K562 (cell line): ENCODE data around the gene UBXN11. TPM values are rescaled to one million over a fixed set of nuclear protein-coding genes. Genes with fewer than 3 reads are reported as not detected.
A peak's percentile ranks its signal among the peaks of the same experiment; 100 is the strongest.

Experiments
- ADNP ChIP-seq: fragments of 200-800 bp; sonication (Bioruptor generic); IDR thresholded peaks from 2 replicates; pipeline ENCODE4 v1.6.1; 2016; ENCODE audit warnings: missing genetic modification characterization, missing compliant biosample characterization
- CEBPB ChIP-seq: fragments of 450-650 bp; IDR thresholded peaks from 2 replicates; pipeline ENCODE4 v1.6.1; 2016; ENCODE audit warnings: missing genetic modification characterization, missing compliant biosample characterization
- CHD4 ChIP-seq: fragments of 200-600 bp; sonication (generic); IDR thresholded peaks from 3 replicates; pipeline ENCODE4 v1.6.1; 2012; ENCODE audit warnings: low read depth, mild to moderate bottlenecking, mixed read lengths, low read length, inconsistent platforms; ENCODE audit not compliant: insufficient read depth, insufficient replicate concordance, poor library complexity, severe bottlenecking
- CSDE1 ChIP-seq, 2 experiments: fragments of 450-650 bp; IDR thresholded peaks; 2 replicates each; pipeline ENCODE4 v1.6.1; 2016; ENCODE audit warnings: mild to moderate bottlenecking in 1 of 2
- ELF1 ChIP-seq: fragments of 200-800 bp; sonication (Bioruptor generic); IDR thresholded peaks from 2 replicates; pipeline ENCODE4 v1.6.1; 2016; ENCODE audit warnings: missing genetic modification characterization, missing compliant biosample characterization
- EP400 ChIP-seq: fragments of 450-650 bp; IDR thresholded peaks from 2 replicates; pipeline ENCODE4 v1.6.1; 2017; ENCODE audit warnings: antibody characterized with exemption, mild to moderate bottlenecking, moderate library complexity
- HNRNPL ChIP-seq: fragments of 200-400 bp; formaldehyde crosslinking; IDR thresholded peaks from 2 replicates; pipeline ENCODE4 v1.6.1; 2017; ENCODE audit warnings: low read depth, mild to moderate bottlenecking, low read length
- KDM5B ChIP-seq: fragments of 200-600 bp; sonication (generic); IDR thresholded peaks from 2 replicates; pipeline ENCODE4 v1.6.1; 2012; ENCODE audit warnings: low read depth, mild to moderate bottlenecking, moderate library complexity, low read length, control low read depth, inconsistent platforms; ENCODE audit not compliant: insufficient replicate concordance
- LCOR ChIP-seq: sonication (generic); formaldehyde crosslinking; IDR thresholded peaks from 2 replicates; pipeline ENCODE4 v1.8.0; 2022; ENCODE audit warnings: mild to moderate bottlenecking, missing genetic modification reagents
- MXI1 ChIP-seq: IDR thresholded peaks from 2 replicates; pipeline ENCODE4 v1.6.1; 2011; ENCODE audit warnings: low read depth, mild to moderate bottlenecking, improper control_type of control experiment, low read length
- NEUROD1 ChIP-seq: fragments of 150-350 bp; IDR thresholded peaks from 2 replicates; pipeline ENCODE4 v1.6.1; 2014; ENCODE audit warnings: borderline replicate concordance, low read length, low read depth; ENCODE audit not compliant: partially characterized antibody
- PURB ChIP-seq: sonication (generic); formaldehyde crosslinking; IDR thresholded peaks from 2 replicates; pipeline ENCODE4 v1.9.0; 2021; ENCODE audit warnings: low read depth, mild to moderate bottlenecking, missing genetic modification reagents
- RHOXF2B ChIP-seq: fragments of 250-450 bp; sonication (Bioruptor Pico); conservative IDR thresholded peaks from 2 replicates; pipeline ENCODE4 v1.5.1; 2021
- TAF9B ChIP-seq: fragments of 450-650 bp; IDR thresholded peaks from 2 replicates; pipeline ENCODE4 v1.6.1; 2018; ENCODE audit warnings: mild to moderate bottlenecking; ENCODE audit not compliant: partially characterized antibody
- ZBTB8A ChIP-seq: fragments of 450-650 bp; IDR thresholded peaks from 2 replicates; pipeline ENCODE4 v1.6.1; 2018; ENCODE audit warnings: mild to moderate bottlenecking, moderate library complexity; ENCODE audit not compliant: partially characterized antibody
- ZNF41 ChIP-seq: fragments of 250-450 bp; sonication (Bioruptor Pico); conservative IDR thresholded peaks from 2 replicates; pipeline ENCODE4 v1.4.0; 2020; ENCODE audit warnings: mild to moderate bottlenecking
- ZNF583 ChIP-seq: fragments of 250-450 bp; sonication (Bioruptor Pico); IDR thresholded peaks from 2 replicates; pipeline ENCODE4 v1.4.0; 2020
- polyA plus RNA-seq, 8 experiments: library from polyadenylated mRNA; depleted of rRNA in 4 of 8; stranded (reverse) in 5 of 8; unstranded in 3 of 8; fragments of >200 nt; fragmentation: Nextera tagmentation in 2 of 8; fragmentation: Illumina TruSeq in 1 of 8; extraction: Ambion mirVana in 2 of 8; extraction: Trizol in 1 of 8; gene quantifications; 2 replicates each; pipeline versions ENCODE4 v1.2.1 to v1.2.3, GENCODE V29; 2011 to 2014; ENCODE audit warnings: inconsistent platforms in 1 of 8, missing spikeins in 1 of 8
- total RNA-seq, 7 experiments: library from RNA; depleted of rRNA in 6 of 7; stranded (reverse); fragments of >200 nt in 6 of 7; fragmentation: Illumina TruSeq in 2 of 7; extraction: Trizol in 2 of 7; gene quantifications; 2 replicates each; pipeline versions ENCODE4 v1.2.1 to v1.2.3, GENCODE V29; 2011 to 2021; ENCODE audit warnings: low replicate concordance in 1 of 7
- TF ChIP-seq, protein P1 (sequence below): sonication (generic); formaldehyde crosslinking; IDR thresholded peaks from 2 replicates; pipeline ENCODE4 v1.9.0; 2022; ENCODE audit warnings: mild to moderate bottlenecking, missing genetic modification reagents
- TF ChIP-seq, protein P2 (sequence below): fragments of 450-650 bp; formaldehyde crosslinking; IDR thresholded peaks from 2 replicates; pipeline ENCODE4 v1.4.0; 2020; ENCODE audit warnings: mild to moderate bottlenecking, mixed read lengths
- TF ChIP-seq, protein P3 (sequence below): fragments of 250-450 bp; sonication (Bioruptor Pico); IDR thresholded peaks from 2 replicates; pipeline ENCODE4 v1.4.0; 2020; ENCODE audit warnings: mild to moderate bottlenecking, moderate library complexity, borderline replicate concordance
- TF ChIP-seq, protein P4 (sequence below): fragments of 450-650 bp; IDR thresholded peaks from 2 replicates; pipeline ENCODE4 v1.7.1; 2018; ENCODE audit warnings: mild to moderate bottlenecking, low read depth; ENCODE audit not compliant: partially characterized antibody

The UBXN11 gene
- total and polyA plus RNA-seq, 9 of the 15 experiments (the other 6 are each of a cell fraction or from before 2014, with no cell fraction given) = 0.48 to 34.3 (median 11.3) TPM

- TF ChIP-seq, protein P1, sequence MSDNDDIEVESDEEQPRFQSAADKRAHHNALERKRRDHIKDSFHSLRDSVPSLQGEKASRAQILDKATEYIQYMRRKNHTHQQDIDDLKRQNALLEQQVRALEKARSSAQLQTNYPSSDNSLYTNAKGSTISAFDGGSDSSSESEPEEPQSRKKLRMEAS (CRISPR knock-in tag) = peak; percentile 100
- TF ChIP-seq ELF1 (tag) (no peak), HNRNPL (0 out of 2 replicates have a peak, but pooled peaks have one; percentile 35), NEUROD1 (peak; percentile 95), ADNP (tag) (no peak), KDM5B (peak; percentile 3), ZNF41 (CRISPR knock-in tag) (no peak), MXI1 (peak; percentile 61; the same call in 1 of the 2 replicates), ZBTB8A (no peak), CEBPB (peak; percentile 89), RHOXF2B (CRISPR knock-in tag) (no peak), CSDE1 (IDR thresholded peaks at IDR 0.05) (no peak), CHD4 (peak; percentile 70), LCOR (CRISPR knock-in tag) (peak; percentile 95), TAF9B (no peak), PURB (CRISPR knock-in tag) (no peak), EP400 (peak; percentile 86), ZNF583 (CRISPR knock-in tag) (no peak)
- TF ChIP-seq, protein P2, sequence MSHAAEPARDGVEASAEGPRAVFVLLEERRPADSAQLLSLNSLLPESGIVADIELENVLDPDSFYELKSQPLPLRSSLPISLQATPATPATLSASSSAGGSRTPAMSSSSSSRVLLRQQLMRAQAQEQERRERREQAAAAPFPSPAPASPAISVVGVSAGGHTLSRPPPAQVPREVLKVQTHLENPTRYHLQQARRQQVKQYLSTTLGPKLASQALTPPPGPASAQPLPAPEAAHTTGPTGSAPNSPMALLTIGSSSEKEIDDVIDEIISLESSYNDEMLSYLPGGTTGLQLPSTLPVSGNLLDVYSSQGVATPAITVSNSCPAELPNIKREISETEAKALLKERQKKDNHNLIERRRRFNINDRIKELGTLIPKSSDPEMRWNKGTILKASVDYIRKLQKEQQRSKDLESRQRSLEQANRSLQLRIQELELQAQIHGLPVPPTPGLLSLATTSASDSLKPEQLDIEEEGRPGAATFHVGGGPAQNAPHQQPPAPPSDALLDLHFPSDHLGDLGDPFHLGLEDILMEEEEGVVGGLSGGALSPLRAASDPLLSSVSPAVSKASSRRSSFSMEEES (CRISPR knock-in tag) = no peak
- TF ChIP-seq, protein P3, sequence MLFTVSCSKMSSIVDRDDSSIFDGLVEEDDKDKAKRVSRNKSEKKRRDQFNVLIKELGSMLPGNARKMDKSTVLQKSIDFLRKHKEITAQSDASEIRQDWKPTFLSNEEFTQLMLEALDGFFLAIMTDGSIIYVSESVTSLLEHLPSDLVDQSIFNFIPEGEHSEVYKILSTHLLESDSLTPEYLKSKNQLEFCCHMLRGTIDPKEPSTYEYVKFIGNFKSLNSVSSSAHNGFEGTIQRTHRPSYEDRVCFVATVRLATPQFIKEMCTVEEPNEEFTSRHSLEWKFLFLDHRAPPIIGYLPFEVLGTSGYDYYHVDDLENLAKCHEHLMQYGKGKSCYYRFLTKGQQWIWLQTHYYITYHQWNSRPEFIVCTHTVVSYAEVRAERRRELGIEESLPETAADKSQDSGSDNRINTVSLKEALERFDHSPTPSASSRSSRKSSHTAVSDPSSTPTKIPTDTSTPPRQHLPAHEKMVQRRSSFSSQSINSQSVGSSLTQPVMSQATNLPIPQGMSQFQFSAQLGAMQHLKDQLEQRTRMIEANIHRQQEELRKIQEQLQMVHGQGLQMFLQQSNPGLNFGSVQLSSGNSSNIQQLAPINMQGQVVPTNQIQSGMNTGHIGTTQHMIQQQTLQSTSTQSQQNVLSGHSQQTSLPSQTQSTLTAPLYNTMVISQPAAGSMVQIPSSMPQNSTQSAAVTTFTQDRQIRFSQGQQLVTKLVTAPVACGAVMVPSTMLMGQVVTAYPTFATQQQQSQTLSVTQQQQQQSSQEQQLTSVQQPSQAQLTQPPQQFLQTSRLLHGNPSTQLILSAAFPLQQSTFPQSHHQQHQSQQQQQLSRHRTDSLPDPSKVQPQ (CRISPR knock-in tag) = no peak
- TF ChIP-seq, protein P4, sequence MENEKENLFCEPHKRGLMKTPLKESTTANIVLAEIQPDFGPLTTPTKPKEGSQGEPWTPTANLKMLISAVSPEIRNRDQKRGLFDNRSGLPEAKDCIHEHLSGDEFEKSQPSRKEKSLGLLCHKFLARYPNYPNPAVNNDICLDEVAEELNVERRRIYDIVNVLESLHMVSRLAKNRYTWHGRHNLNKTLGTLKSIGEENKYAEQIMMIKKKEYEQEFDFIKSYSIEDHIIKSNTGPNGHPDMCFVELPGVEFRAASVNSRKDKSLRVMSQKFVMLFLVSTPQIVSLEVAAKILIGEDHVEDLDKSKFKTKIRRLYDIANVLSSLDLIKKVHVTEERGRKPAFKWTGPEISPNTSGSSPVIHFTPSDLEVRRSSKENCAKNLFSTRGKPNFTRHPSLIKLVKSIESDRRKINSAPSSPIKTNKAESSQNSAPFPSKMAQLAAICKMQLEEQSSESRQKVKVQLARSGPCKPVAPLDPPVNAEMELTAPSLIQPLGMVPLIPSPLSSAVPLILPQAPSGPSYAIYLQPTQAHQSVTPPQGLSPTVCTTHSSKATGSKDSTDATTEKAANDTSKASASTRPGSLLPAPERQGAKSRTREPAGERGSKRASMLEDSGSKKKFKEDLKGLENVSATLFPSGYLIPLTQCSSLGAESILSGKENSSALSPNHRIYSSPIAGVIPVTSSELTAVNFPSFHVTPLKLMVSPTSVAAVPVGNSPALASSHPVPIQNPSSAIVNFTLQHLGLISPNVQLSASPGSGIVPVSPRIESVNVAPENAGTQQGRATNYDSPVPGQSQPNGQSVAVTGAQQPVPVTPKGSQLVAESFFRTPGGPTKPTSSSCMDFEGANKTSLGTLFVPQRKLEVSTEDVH = peak; percentile 56
Measured at GRCh38 chr1:26284597-26285347, 21.7 kb downstream of the UBXN11 start (continued).
